ENCODE results near the gene MANEAL.

Gene MANEAL

DNA sequence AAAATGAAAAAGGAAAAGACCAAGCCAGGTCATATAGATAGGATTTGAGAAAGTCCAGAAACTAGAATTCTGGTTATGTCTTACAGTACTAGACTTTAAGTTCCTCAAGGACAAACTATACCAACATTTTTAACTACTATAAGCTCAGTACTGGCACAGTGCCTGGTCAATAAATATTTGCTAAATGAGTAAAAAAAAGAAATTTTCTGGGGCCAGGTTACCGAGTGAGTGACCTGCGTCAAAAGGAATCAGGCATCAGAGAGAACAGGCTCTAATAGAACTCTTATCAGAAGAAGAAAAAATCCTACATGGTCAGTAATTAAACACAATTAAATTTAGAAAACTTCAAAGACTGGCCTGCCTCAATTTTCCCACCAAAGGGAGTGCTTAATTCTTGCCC is 38.2 kb downstream of the MANEAL start:
- DNase-seq (ENCODE audit: low spot score) = no peak
- TF ChIP-seq, protein P1, sequence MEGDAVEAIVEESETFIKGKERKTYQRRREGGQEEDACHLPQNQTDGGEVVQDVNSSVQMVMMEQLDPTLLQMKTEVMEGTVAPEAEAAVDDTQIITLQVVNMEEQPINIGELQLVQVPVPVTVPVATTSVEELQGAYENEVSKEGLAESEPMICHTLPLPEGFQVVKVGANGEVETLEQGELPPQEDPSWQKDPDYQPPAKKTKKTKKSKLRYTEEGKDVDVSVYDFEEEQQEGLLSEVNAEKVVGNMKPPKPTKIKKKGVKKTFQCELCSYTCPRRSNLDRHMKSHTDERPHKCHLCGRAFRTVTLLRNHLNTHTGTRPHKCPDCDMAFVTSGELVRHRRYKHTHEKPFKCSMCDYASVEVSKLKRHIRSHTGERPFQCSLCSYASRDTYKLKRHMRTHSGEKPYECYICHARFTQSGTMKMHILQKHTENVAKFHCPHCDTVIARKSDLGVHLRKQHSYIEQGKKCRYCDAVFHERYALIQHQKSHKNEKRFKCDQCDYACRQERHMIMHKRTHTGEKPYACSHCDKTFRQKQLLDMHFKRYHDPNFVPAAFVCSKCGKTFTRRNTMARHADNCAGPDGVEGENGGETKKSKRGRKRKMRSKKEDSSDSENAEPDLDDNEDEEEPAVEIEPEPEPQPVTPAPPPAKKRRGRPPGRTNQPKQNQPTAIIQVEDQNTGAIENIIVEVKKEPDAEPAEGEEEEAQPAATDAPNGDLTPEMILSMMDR (IDR thresholded peaks at IDR 0.05; ENCODE audit: extremely low read depth, missing control alignments) = no peak

DNA sequence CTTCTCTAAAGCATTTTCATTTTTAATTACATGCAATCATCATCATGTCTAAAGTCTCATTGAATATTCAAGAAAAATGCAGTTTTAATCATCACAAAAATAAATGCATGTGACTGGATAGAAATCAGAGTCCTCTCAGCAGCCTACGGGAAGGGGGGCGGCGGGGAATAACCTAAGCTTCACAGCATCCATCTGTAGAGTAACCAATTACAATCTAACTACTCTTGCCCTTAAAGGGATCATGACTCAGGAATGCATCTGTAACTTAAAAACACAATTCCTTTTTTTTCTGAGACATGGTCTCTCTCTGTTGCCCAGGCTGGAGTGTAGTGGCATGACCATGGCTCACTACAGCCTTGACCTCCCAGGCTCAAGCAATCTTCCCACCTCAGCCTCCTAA is 43.1 kb downstream of the MANEAL start:
- DNase-seq (ENCODE audit: low spot score) = no peak

DNA sequence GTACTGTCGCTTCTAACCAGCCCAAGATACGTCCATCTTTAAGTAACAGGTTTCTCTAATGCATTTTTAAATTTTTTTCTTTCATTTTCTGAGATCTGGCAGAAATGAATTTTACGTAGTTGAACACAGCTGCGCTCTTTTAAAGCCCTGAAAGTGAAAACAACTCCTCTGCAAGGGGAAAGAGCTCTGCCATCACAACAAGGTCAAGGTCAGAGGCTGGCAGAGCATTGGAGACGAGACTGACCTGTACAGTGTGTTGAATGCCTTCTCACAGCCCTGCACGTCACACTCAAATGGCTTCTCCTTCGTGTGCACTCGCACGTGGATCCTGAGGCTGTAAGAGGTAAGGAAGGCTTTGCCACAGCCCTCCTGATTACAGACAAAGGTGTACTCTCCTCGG is 46.0 kb downstream of the MANEAL start:
- TF ChIP-seq, protein P1 (IDR thresholded peaks at IDR 0.05; ENCODE audit: extremely low read depth, missing control alignments) = no peak
- no peak for DNase-seq (ENCODE audit: low spot score)

More for the DNA sequence above, 43.1 kb downstream of the MANEAL start:
- TF ChIP-seq, protein P1 (IDR thresholded peaks at IDR 0.05; ENCODE audit: extremely low read depth, missing control alignments) = no peak

DNA sequence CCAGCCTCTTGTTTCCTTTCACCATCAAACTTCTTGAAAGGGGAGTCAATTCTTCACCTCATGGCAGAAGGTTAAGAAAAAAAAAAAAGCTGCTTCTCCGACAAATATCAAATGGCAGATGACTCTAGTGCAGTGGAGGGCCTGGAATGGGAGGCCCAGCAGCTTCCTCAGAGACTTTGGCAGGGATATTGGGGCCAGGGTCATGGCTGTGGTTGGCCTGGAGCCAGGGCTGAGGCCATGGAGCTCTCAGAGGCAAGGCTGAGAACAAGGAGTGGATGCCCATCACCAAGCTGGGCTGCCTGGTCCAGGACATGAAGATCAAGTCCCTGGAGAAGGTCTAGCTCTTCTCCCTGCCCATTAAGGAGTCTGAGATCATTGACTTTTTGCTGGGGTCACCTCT is 47.1 kb downstream of the MANEAL start:
- DNase-seq (ENCODE audit: low spot score) = no peak
- TF ChIP-seq, protein P1 (IDR thresholded peaks at IDR 0.05; ENCODE audit: extremely low read depth, missing control alignments) = no peak

DNA sequence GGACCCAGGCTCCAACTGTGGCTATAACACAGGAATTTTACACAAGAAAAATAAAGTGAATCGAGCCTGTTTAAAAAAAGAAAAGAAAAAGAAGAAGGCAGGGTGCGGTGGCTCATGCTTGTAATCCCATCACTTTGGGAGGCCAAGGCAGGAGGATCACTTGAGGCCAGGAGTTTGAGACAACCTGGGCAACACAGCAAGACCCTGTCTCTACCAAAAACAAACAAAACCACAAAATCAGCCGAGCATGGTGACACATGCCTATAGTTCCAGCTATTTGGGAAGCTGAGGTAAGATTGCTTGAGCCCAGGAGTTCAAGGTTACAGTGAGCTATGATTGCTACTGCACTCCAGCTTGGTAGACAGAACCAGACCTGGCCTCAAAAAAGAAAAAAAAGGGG is 48.0 kb downstream of the MANEAL start:
- TF ChIP-seq, protein P1 (IDR thresholded peaks at IDR 0.05; ENCODE audit: extremely low read depth, missing control alignments) = no peak
- DNase-seq (ENCODE audit: low spot score) = no peak

DNA sequence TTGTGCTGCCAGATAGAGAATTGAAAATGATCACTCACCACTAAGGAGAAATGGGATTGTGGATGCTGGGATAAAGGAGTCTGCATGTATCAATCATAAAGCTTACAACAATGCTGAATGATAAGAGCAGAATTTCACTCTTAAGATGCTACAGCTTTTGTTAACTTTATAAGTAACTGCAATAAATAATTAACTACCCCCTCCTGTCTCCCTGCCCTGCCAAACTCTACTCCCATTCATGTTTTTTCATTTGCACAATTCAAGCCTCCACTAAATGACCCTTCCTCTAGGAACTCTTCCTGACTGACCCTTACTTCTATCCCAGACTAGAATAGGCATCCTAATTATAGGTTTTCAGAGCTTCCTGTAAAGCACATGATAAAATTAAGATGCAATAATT is 50.9 kb downstream of the MANEAL start:
- DNase-seq (ENCODE audit: low spot score) = no peak
- TF ChIP-seq, protein P1 (IDR thresholded peaks at IDR 0.05; ENCODE audit: extremely low read depth, missing control alignments) = no peak

DNA sequence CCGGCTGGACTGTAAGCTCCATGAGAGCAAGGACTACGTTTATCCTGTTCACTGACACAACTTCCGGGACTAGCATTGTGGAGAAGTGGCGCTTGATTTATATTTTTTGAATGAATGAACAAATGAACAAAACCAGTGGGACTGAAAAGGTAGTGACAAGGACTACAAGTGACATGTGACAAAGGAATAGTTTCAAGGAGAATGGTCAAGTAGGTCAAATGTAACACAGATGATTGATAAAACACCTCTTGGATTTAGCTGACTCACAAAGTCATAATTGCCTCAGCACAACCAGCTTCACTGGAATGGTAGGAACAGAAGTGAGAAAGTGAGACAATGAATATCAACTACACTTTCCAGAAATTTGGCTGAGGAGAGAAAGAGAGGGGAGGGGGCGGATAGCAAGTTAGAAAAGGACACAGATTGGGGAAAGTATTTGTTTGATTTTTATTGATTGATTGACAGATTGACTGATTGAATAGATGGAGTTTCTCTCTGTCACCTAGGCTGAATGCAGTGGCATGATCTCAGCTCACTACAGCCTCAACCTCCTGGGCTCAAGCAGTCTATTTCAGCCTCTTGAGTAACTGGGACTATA is 51.5 kb downstream of the MANEAL start:
- DNase-seq (ENCODE audit: low spot score) = no peak
- TF ChIP-seq, protein P1 (IDR thresholded peaks at IDR 0.05; ENCODE audit: extremely low read depth, missing control alignments) = no peak
